GM12878 (cell line): ENCODE results near the gene CD207. TPM values are rescaled to one million over a fixed set of nuclear protein-coding genes. Genes with fewer than 3 reads are reported as not detected.

Experiments
- ATAC-seq: fragments of 200-7000 bp; cut with Tn5 transposase; 3 replicates; pipeline ENCODE4 v1.9.1; 2020; ENCODE audit warnings: mild to moderate bottlenecking, moderate library complexity
- BruUV-seq: library from RNA; stranded (reverse); fragments of 400-500 nt; replicated peaks from 2 replicates; lab custom pipeline; 2021; lab: Mats Ljungman, UMichigan
- CTCF ChIA-PET: fragments of 300-600 bp; sonication (Branson Sonifier 250); formaldehyde crosslinking; extraction: SDS; loops from one replicate; lab custom pipeline; 2021; ENCODE audit warnings: inconsistent platforms; lab: Yijun Ruan, JAX
- POLR2A ChIA-PET: fragments of 350-600 bp; formaldehyde crosslinking; extraction: SDS; loops from one replicate; lab custom pipeline; 2021; ENCODE audit warnings: inconsistent platforms; lab: Charles Lee
- RAD21 ChIA-PET: fragments of 300-600 bp; sonication (Branson Sonifier 250); formaldehyde crosslinking; loops from one replicate; lab custom pipeline; 2023; ENCODE audit warnings: antibody characterized with exemption; ENCODE audit not compliant: unreplicated experiment; lab: Charles Lee
- SMC1A ChIA-PET: fragments of 300-600 bp; sonication (Branson Sonifier 250); formaldehyde crosslinking; loops from one replicate; lab custom pipeline; 2023; ENCODE audit not compliant: unreplicated experiment, uncharacterized antibody; lab: Charles Lee
- DNase-seq: peaks from one replicate; pipeline ENCODE4 v3.0.0-alpha.2; 2011; ENCODE audit warnings: low read depth, low spot score
- FAIRE-seq: peaks from 3 replicates; lab custom pipeline; 2011; peaks lifted over from hg19 to GRCh38; lab: Jason Lieb, UNC
- H2AFZ ChIP-seq: 2 replicates; pipeline ENCODE4 v1.6.0; 2011; ENCODE audit warnings: low read depth, low read length, control low read depth; ENCODE audit not compliant: control insufficient read depth
- H3K27ac ChIP-seq: 2 replicates; pipeline ENCODE4 v1.5.1; 2011; ENCODE audit warnings: control low read depth; ENCODE audit not compliant: control insufficient read depth, insufficient read depth
- H3K27me3 ChIP-seq, 2 experiments: replicated peaks in 1 of 2; 2 replicates each; pipeline versions ENCODE4 v1.6.0 to v1.6.1; 2011; ENCODE audit warnings: low read length in 1 of 2; ENCODE audit not compliant: control insufficient read depth in 2 of 2, insufficient read depth in 2 of 2
- H3K36me3 ChIP-seq, 2 experiments: 2 replicates each; pipeline ENCODE4 v1.5.1; 2011; ENCODE audit warnings: low read length in 1 of 2; ENCODE audit not compliant: control insufficient read depth in 2 of 2, insufficient read depth in 2 of 2
- H3K4me1 ChIP-seq: 2 replicates; pipeline ENCODE4 v1.6.1; 2011; ENCODE audit warnings: mild to moderate bottlenecking, low read length, moderate library complexity, mixed read lengths; ENCODE audit not compliant: control insufficient read depth, insufficient read depth
- H3K4me2 ChIP-seq: 2 replicates; pipeline ENCODE4 v1.6.0; 2011; ENCODE audit warnings: control low read depth; ENCODE audit not compliant: control insufficient read depth, insufficient read depth
- H3K4me3 ChIP-seq: fragments of 200-600 bp; sonication (generic); 2 replicates; pipeline ENCODE4 v1.5.1; 2016
- H3K79me2 ChIP-seq: 2 replicates; pipeline ENCODE4 v1.6.0; 2011; ENCODE audit warnings: low read length; ENCODE audit not compliant: control insufficient read depth, insufficient read depth
- H3K9ac ChIP-seq: 2 replicates; pipeline ENCODE4 v1.8.0; 2011; ENCODE audit warnings: low read length, control low read depth, mixed read lengths; ENCODE audit not compliant: control insufficient read depth, insufficient read depth
- H3K9me3 ChIP-seq: replicated peaks from 3 replicates; pipeline ENCODE4 v1.5.1; 2011; ENCODE audit warnings: mild to moderate bottlenecking, low read length; ENCODE audit not compliant: control insufficient read depth, insufficient read depth
- H4K20me1 ChIP-seq: 2 replicates; pipeline ENCODE4 v1.6.0; 2011; ENCODE audit not compliant: control insufficient read depth, insufficient read depth
- KAT2A ChIP-seq: conservative IDR thresholded peaks from 2 replicates; pipeline ENCODE4 v1.6.1; 2011; ENCODE audit warnings: low read depth, low read length; ENCODE audit not compliant: control insufficient read depth
- POLR2A ChIP-seq: IDR thresholded peaks from 2 replicates; pipeline ENCODE4 v1.6.1; 2011; ENCODE audit warnings: low read depth, mild to moderate bottlenecking, low read length
- POU2F2 ChIP-seq: IDR thresholded peaks from 3 replicates; pipeline ENCODE4 v1.6.1; 2011; ENCODE audit warnings: low read depth, mild to moderate bottlenecking, low read length, borderline replicate concordance
- RFX5 ChIP-seq: IDR thresholded peaks from 2 replicates; pipeline ENCODE4 v1.6.1; 2011; ENCODE audit warnings: low read depth, low read length, improper control_type of control experiment
- ZBTB4 ChIP-seq: fragments of 450-650 bp; formaldehyde crosslinking; IDR thresholded peaks from 2 replicates; pipeline ENCODE4 v1.4.0; 2022; ENCODE audit warnings: mild to moderate bottlenecking, moderate library complexity
- ZNF384 ChIP-seq: IDR thresholded peaks from 2 replicates; pipeline ENCODE4 v1.6.1; 2012; ENCODE audit warnings: low read depth, mild to moderate bottlenecking, low read length, improper control_type of control experiment, borderline replicate concordance
- ZNF592 ChIP-seq: fragments of 450-650 bp; IDR thresholded peaks from 2 replicates; pipeline ENCODE4 v1.6.1; 2017; ENCODE audit warnings: mild to moderate bottlenecking, moderate library complexity
- WGBS: methylation state at CpG from one replicate; pipeline ENCODE4 v1.1.6; 2016; ENCODE audit warnings: low lambda C conversion rate; ENCODE audit not compliant: insufficient replicate concordance, insufficient coverage; ENCODE audit errors: missing lambda C conversion rate; 5-methylcytosine and 5-hydroxymethylcytosine counted together
- in situ Hi-C: fragments of 300-500 bp; cut with MboI; formaldehyde crosslinking; loops from 9 replicates; pipeline ENCODE4 v1.14.3; 2018; ENCODE audit warnings: mixed read lengths
- intact Hi-C: fragments of 100-400 bp; cut with micrococcal nuclease; formaldehyde crosslinking; loops from one replicate; pipeline ENCODE4 v1.14.2; 2022; ENCODE audit not compliant: unreplicated experiment
- polyA plus RNA-seq, 11 experiments: library from polyadenylated mRNA; depleted of rRNA in 4 of 11; unstranded in 6 of 11; stranded (reverse) in 5 of 11; fragments of >200 nt; fragmentation: Nextera tagmentation in 4 of 11; fragmentation: Illumina TruSeq in 1 of 11; extraction: Ambion mirVana in 4 of 11; extraction: Trizol in 1 of 11; gene quantifications; 1 replicate in 1 of 11; 2 replicates in 10 of 11; pipeline versions ENCODE4 v1.2.1 to v1.2.3, GENCODE V29; 2011 to 2016; ENCODE audit warnings: inconsistent platforms in 2 of 11, missing spikeins in 2 of 11, low read depth in 1 of 11
- total RNA-seq, 4 experiments: library from RNA; depleted of rRNA in 3 of 4; stranded (reverse); fragments of >200 nt in 3 of 4; fragmentation: Illumina TruSeq in 1 of 4; extraction: Trizol in 1 of 4; gene quantifications; 2 replicates each; pipeline versions ENCODE4 v1.2.1 to v1.2.3, GENCODE V29; 2013 to 2021
- TF ChIP-seq, protein P1 (sequence below): fragments of 450-650 bp; IDR thresholded peaks from 2 replicates; pipeline ENCODE4 v1.6.1; 2018; ENCODE audit warnings: mild to moderate bottlenecking, low read depth, moderate library complexity; ENCODE audit not compliant: partially characterized antibody

Gene CD207
- total and polyA plus RNA-seq, 10 of the 15 experiments (the other 5 are each of a cell fraction or from before 2014, with no cell fraction given), result not detected

GRCh38 chr2:70868970-70869369 lies 33.4 kb upstream of the CD207 start:
- no peak overlapping the region for H3K4me2 ChIP-seq
- WGBS, result 5% methylated on average over 1 of the region's 1 CpG
- no peak overlapping the region for H3K27ac ChIP-seq
- BruUV-seq, result no TSS peak
- in situ Hi-C loops, result loop anchor here (5.0 kb wide), 1 partner anchor 78 kb away; no protein-coding TSS in a partner anchor
- TF ChIP-seq KAT2A, result no peak
- no peak for TF ChIP-seq ZNF384
- no peak for TF ChIP-seq POLR2A
- no peak for TF ChIP-seq ZNF592
- no peak for TF ChIP-seq ZBTB4 (CRISPR knock-in tag)
- no peak for TF ChIP-seq RFX5
- TF ChIP-seq, protein P1, sequence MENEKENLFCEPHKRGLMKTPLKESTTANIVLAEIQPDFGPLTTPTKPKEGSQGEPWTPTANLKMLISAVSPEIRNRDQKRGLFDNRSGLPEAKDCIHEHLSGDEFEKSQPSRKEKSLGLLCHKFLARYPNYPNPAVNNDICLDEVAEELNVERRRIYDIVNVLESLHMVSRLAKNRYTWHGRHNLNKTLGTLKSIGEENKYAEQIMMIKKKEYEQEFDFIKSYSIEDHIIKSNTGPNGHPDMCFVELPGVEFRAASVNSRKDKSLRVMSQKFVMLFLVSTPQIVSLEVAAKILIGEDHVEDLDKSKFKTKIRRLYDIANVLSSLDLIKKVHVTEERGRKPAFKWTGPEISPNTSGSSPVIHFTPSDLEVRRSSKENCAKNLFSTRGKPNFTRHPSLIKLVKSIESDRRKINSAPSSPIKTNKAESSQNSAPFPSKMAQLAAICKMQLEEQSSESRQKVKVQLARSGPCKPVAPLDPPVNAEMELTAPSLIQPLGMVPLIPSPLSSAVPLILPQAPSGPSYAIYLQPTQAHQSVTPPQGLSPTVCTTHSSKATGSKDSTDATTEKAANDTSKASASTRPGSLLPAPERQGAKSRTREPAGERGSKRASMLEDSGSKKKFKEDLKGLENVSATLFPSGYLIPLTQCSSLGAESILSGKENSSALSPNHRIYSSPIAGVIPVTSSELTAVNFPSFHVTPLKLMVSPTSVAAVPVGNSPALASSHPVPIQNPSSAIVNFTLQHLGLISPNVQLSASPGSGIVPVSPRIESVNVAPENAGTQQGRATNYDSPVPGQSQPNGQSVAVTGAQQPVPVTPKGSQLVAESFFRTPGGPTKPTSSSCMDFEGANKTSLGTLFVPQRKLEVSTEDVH, result no peak
- no peak for TF ChIP-seq POU2F2
- H3K36me3 ChIP-seq, result no peaks in the 10 kb centered on the region
- ChIA-PET POLR2A (no interaction called here), SMC1A (interaction anchor here (1.2 kb wide), 2 partner anchors 51 to 100 kb away, joined by 3 to 4 read pairs; no protein-coding TSS in a partner anchor), RAD21 (no interaction called here), CTCF (interaction anchor here (0.9 to 6.8 kb wide), 5 partner anchors 7 to 77 kb away, joined by 3 to 94 read pairs (median 23); no protein-coding TSS in a partner anchor)
- H3K79me2 ChIP-seq, result no peaks in the 10 kb centered on the region
- peaks cover 0 to 3% of the 10 kb centered on the region in 2 experiments; a peak in 2 of 4 replicates for H3K27me3 ChIP-seq
- no peak overlapping the region for H2AFZ ChIP-seq
- intact Hi-C loops, result loop anchor here (1.0 kb wide), 1 partner anchor 34 kb away; no protein-coding TSS in a partner anchor
- H3K4me1 ChIP-seq, result no peaks in the 10 kb centered on the region
- no peak overlapping the region for H3K4me3 ChIP-seq
- ATAC-seq, result no peak
- no peak for FAIRE-seq
- H3K9ac ChIP-seq, result no peak overlapping the region
- no peak for DNase-seq
- H3K9me3 ChIP-seq, result no peaks in the 10 kb centered on the region
- no peaks in the 10 kb centered on the region for H4K20me1 ChIP-seq
